Ovary (tissue), 9 donors: ENCODE measurements around the gene DRAP1. TPM values are rescaled to one million over a fixed set of nuclear protein-coding genes. Genes with fewer than 3 reads are reported as not detected.

ENCODE experiments used
- DNase-seq, 5 donors: peaks; one replicate each; pipeline ENCODE4 v3.0.0-alpha.2; 2019 to 2020
- H3K27ac ChIP-seq, 2 donors: fragments of 200-600 bp; one replicate each; pipeline versions ENCODE4 v1.5.1 to v1.8.0; 2019 to 2022
- H3K27me3 ChIP-seq: fragments of 200-600 bp; one replicate; pipeline ENCODE4 v1.8.0; 2022
- H3K36me3 ChIP-seq: fragments of 200-600 bp; sonication (generic); one replicate; pipeline ENCODE4 v1.5.1; 2019
- H3K4me1 ChIP-seq: one replicate; pipeline ENCODE4 v1.8.1; 2013; ENCODE audit warnings: mild to moderate bottlenecking, moderate library complexity; ENCODE audit not compliant: insufficient read depth
- H3K4me3 ChIP-seq: fragments of 200-600 bp; sonication (generic); one replicate; pipeline ENCODE4 v1.5.1; 2017
- H3K9me3 ChIP-seq, 2 donors: fragments of 200-600 bp in 1 of 2; sonication (generic) in 1 of 2; one replicate each; pipeline versions ENCODE4 v1.5.1 to v1.8.1; 2013 to 2019; ENCODE audit warnings: mild to moderate bottlenecking in 1 of 2, moderate library complexity in 1 of 2
- CTCF ChIP-seq, 3 donors: fragments of 450-650 bp in 2 of 3; fragments of 200-600 bp in 1 of 3; IDR thresholded peaks; one replicate each; pipeline versions ENCODE4 v1.5.1 to v1.8.0; 2016 to 2022; ENCODE audit warnings: antibody characterized with exemption in 3 of 3, mild to moderate bottlenecking in 1 of 3
- EP300 ChIP-seq: sonication (generic); formaldehyde crosslinking; IDR thresholded peaks from one replicate; pipeline ENCODE4 v1.6.1; 2017; ENCODE audit warnings: antibody characterized with exemption
- POLR2A ChIP-seq: fragments of 450-650 bp; IDR thresholded peaks from one replicate; pipeline ENCODE4 v1.6.1; 2017; ENCODE audit warnings: antibody characterized with exemption, mild to moderate bottlenecking, moderate library complexity
- WGBS, 3 donors: extraction: QIAGEN DNeasy Blood & Tissue Kit in 1 of 3; methylation state at CpG; one replicate each; pipeline versions ENCODE4 v1.1.5 to v1.1.7; 2013 to 2017; 5-methylcytosine and 5-hydroxymethylcytosine counted together
- intact Hi-C, 4 donors: fragments of 100-400 bp; cut with DNase I; formaldehyde crosslinking; loops; one replicate each; pipeline versions ENCODE4 v1.11.0 to v1.15.1; 2022 to 2023
- polyA plus RNA-seq, 2 donors: library from polyadenylated mRNA; stranded (reverse); fragments of 200-250 nt in 1 of 2; fragments of 350-450 nt in 1 of 2; fragmentation: Illumina TruSeq in 1 of 2; extraction: RNeasy Lipid Tissue Mini Kit (QIAGEN cat#74804) in 1 of 2; gene quantifications; one replicate each; pipeline ENCODE4 v1.2.3, GENCODE V29; 2013 to 2014
- total RNA-seq, 7 donors: library from RNA; depleted of rRNA in 2 of 7; stranded (reverse); fragments of >200 nt in 2 of 7; fragmentation: NEBNext Ultra II Directional in 3 of 7; extraction: Animal tissue kit (Norgen Biotek cat#: 25700) in 3 of 7; gene quantifications; one replicate each; pipeline versions ENCODE4 v1.1.0 to v1.2.4, GENCODE V29; 2016 to 2023
- donor health status: DM: no; HTN: no; CAD: no; lungs with moderate emphysema.
- donor health status: DM: no; HTN: no; CAD: no.
- donor health status: Bipolar disorder and iron deficiency.
- donor health status: DM: yes; HTN: yes; CAD: no.
- donor health status: DM: no; HTN: no; CAD: no.
- donor health status: DM: yes; HTN: yes; CAD: no.

The DRAP1 gene
- total and polyA plus RNA-seq, 9 donors: 22.2 to 86.7 (median 78.3) TPM

- WGBS, 3 donors: 30 to 43% (median 34%) methylated on average over 2 of the region's 2 CpGs
- intact Hi-C loops: no loop called here
These were observed 6.2 kb downstream of the DRAP1 start for GRCh38 chr11:65925397-65925796.

GRCh38 chr11:65927904-65928397 lies 8.7 kb downstream of the DRAP1 start:
- intact Hi-C loops: no loop called here
- no peak for DNase-seq
- Histone ChIP-seq H3K27me3 (no peaks in the 10 kb centered on the region), H3K4me1 (no peaks in the 10 kb centered on the region), H3K4me3 (no peak overlapping the region), H3K27ac (no peak overlapping the region), H3K36me3 (no peaks in the 10 kb centered on the region), H3K9me3 (no peaks in the 10 kb centered on the region)
- TF ChIP-seq EP300 (no peak), CTCF (IDR thresholded peaks at IDR 0.05) (no peak), POLR2A (no peak)
- WGBS, 3 donors: 43 to 51% (median 46%) methylated on average over 9 of the region's 9 CpGs

More at GRCh38 chr11:65925397-65925796, 6.2 kb downstream of the DRAP1 start:
- no peak for DNase-seq
- Histone ChIP-seq H3K27ac (no peak overlapping the region), H3K4me3 (no peak overlapping the region), H3K4me1 (peaks cover 4% of the 10 kb centered on the region), H3K36me3 (no peaks in the 10 kb centered on the region), H3K9me3 (no peaks in the 10 kb centered on the region), H3K27me3 (no peaks in the 10 kb centered on the region)
- no peak for TF ChIP-seq POLR2A
- no peak for TF ChIP-seq EP300

GRCh38 chr11:65928667-65929066 lies 9.4 kb downstream of the DRAP1 start:
- intact Hi-C loops: no loop called here
- 69 to 75% (median 70%) methylated on average over 6 of the region's 6 CpGs for whole genome bisulfite sequencing, 3 donors

GRCh38 chr11:65931773-65932557 lies 12.7 kb downstream of the DRAP1 start:
- intact Hi-C loops: no loop called here
- no peak overlapping the region for H3K27ac ChIP-seq
- no peak for TF ChIP-seq EP300
- TF ChIP-seq CTCF (IDR thresholded peaks at IDR 0.05): no peak
- TF ChIP-seq POLR2A: no peak
- DNase-seq: no peak
- H3K4me1 ChIP-seq: no peaks in the 10 kb centered on the region
- H3K4me3 ChIP-seq: no peak overlapping the region
- H3K36me3 ChIP-seq: no peaks in the 10 kb centered on the region
- H3K27me3 ChIP-seq: no peaks in the 10 kb centered on the region
- no peaks in the 10 kb centered on the region for H3K9me3 ChIP-seq
- 45 to 54% (median 54%) methylated on average over 13 of the region's 13 CpGs for WGBS, 3 donors

More at GRCh38 chr11:65928667-65929066, 9.4 kb downstream of the DRAP1 start:
- DNase-seq: no peak
- H3K36me3 ChIP-seq: no peaks in the 10 kb centered on the region
- H3K27me3 ChIP-seq: no peaks in the 10 kb centered on the region
- H3K27ac ChIP-seq: no peak overlapping the region
- H3K4me3 ChIP-seq: no peak overlapping the region
- H3K4me1 ChIP-seq: no peaks in the 10 kb centered on the region
- TF ChIP-seq EP300 (no peak), POLR2A (no peak), CTCF (IDR thresholded peaks at IDR 0.05) (no peak)
- H3K9me3 ChIP-seq: no peaks in the 10 kb centered on the region

- H3K9me3 ChIP-seq: no peaks in the 10 kb centered on the region
- intact Hi-C loops: no loop called here
- no peak for DNase-seq
- 32 to 37% (median 33%) methylated on average over 9 of the region's 9 CpGs for WGBS, 3 donors
- H3K36me3 ChIP-seq: no peaks in the 10 kb centered on the region
- H3K4me1 ChIP-seq: no peaks in the 10 kb centered on the region
- no peak overlapping the region for H3K4me3 ChIP-seq
- H3K27me3 ChIP-seq: no peaks in the 10 kb centered on the region
- no peak for TF ChIP-seq CTCF (IDR thresholded peaks at IDR 0.05)
- TF ChIP-seq EP300: no peak
- no peak for TF ChIP-seq POLR2A
- H3K27ac ChIP-seq: no peak overlapping the region
These were observed 13.3 kb downstream of the DRAP1 start for GRCh38 chr11:65932558-65932919.
